Neural progenitor cell (in vitro differentiated cells): ENCODE measurements around the gene TFDP1.

Experiments
- CTCF ChIP-seq: fragments of 200-600 bp; sonication (generic); IDR thresholded peaks from 2 replicates; pipeline ENCODE4 v1.5.1; 2017; ENCODE audit warnings: antibody characterized with exemption, mild to moderate bottlenecking
- EZH2 ChIP-seq: fragments of 200-600 bp; sonication (generic); IDR thresholded peaks from 2 replicates; pipeline ENCODE4 v1.6.1; 2017; ENCODE audit warnings: antibody characterized with exemption, mild to moderate bottlenecking, moderate library complexity

- no peak for TF ChIP-seq CTCF
- TF ChIP-seq EZH2, result no peak
Measured at GRCh38 chr13:113542751-113543424, 41.7 kb upstream of the TFDP1 start.
